IMR-90 (cell line): ENCODE results near the gene AHNAK. TPM values are rescaled to one million over a fixed set of nuclear protein-coding genes. Genes with fewer than 3 reads are reported as not detected.

Experiments used
- ATAC-seq: fragments of 200-7000 bp; cut with Tn5 transposase; 2 replicates; pipeline ENCODE4 v1.9.1; 2020; ENCODE audit warnings: low read depth, mild to moderate bottlenecking, moderate library complexity
- BruUV-seq: library from RNA; stranded (reverse); fragments of 400-500 nt; replicated peaks from 2 replicates; lab custom pipeline; 2021; lab: Mats Ljungman, UMichigan
- CTCF ChIA-PET: fragments of 300-600 bp; formaldehyde crosslinking; extraction: SDS; loops from one replicate; lab custom pipeline; 2021; ENCODE audit warnings: antibody characterized with exemption; lab: Yijun Ruan, JAX
- POLR2A ChIA-PET: fragments of 300-600 bp; sonication (Branson Sonifier 250); formaldehyde crosslinking; loops from one replicate; lab custom pipeline; 2022; ENCODE audit warnings: antibody characterized with exemption; ENCODE audit not compliant: unreplicated experiment; lab: Charles Lee
- DNase-seq: peaks from one replicate; pipeline ENCODE4 v3.0.0; 2013
- H2AFZ ChIP-seq: replicated peaks from 2 replicates; pipeline ENCODE3; 2013; ENCODE audit warnings: low read length, mild to moderate bottlenecking; ENCODE audit not compliant: poor library complexity
- H2AK5ac ChIP-seq: 2 replicates; pipeline ENCODE4 v1.6.1; 2013; ENCODE audit warnings: low read depth, low read length, inconsistent platforms
- H2AK9ac ChIP-seq: replicated peaks from 2 replicates; pipeline ENCODE3; 2013; ENCODE audit warnings: mild to moderate bottlenecking, low read depth, low read length, moderate library complexity; ENCODE audit not compliant: poor library complexity
- H2BK120ac ChIP-seq: 2 replicates; pipeline ENCODE4 v1.6.1; 2013; ENCODE audit warnings: low read depth, low read length, inconsistent platforms
- H2BK15ac ChIP-seq: 3 replicates; pipeline ENCODE4 v1.6.1; 2013; ENCODE audit warnings: low read depth, low read length, inconsistent platforms
- H2BK20ac ChIP-seq: 2 replicates; pipeline ENCODE4 v1.6.1; 2013; ENCODE audit warnings: low read depth, mild to moderate bottlenecking, inconsistent platforms, low read length, moderate library complexity
- H2BK5ac ChIP-seq: 2 replicates; pipeline ENCODE4 v1.6.1; 2013; ENCODE audit warnings: mild to moderate bottlenecking, low read depth, low read length, inconsistent platforms; ENCODE audit not compliant: poor library complexity, severe bottlenecking
- H3K14ac ChIP-seq: replicated peaks from 2 replicates; pipeline ENCODE4 v1.6.1; 2013; ENCODE audit warnings: low read depth, low read length, inconsistent platforms
- H3K18ac ChIP-seq: 2 replicates; pipeline ENCODE4 v1.6.1; 2013; ENCODE audit warnings: low read depth, low read length, control low read depth
- H3K23ac ChIP-seq: 2 replicates; pipeline ENCODE4 v1.6.1; 2013; ENCODE audit warnings: low read depth, low read length, inconsistent platforms
- H3K27ac ChIP-seq: 2 replicates; pipeline ENCODE4 v1.5.1; 2013; ENCODE audit warnings: mild to moderate bottlenecking, control low read depth, low read length; ENCODE audit not compliant: insufficient read depth
- H3K27me3 ChIP-seq: 2 replicates; pipeline ENCODE4 v1.6.1; 2013; ENCODE audit warnings: low read length; ENCODE audit not compliant: control insufficient read depth, insufficient read depth
- H3K36me3 ChIP-seq: 2 replicates; pipeline ENCODE4 v1.6.1; 2013; ENCODE audit warnings: low read length, mixed read lengths; ENCODE audit not compliant: control insufficient read depth, insufficient read depth
- H3K4ac ChIP-seq: 2 replicates; pipeline ENCODE4 v1.6.1; 2013; ENCODE audit warnings: low read depth, low read length, inconsistent platforms
- H3K4me1 ChIP-seq: 2 replicates; pipeline ENCODE4 v1.6.1; 2013; ENCODE audit warnings: low read length, mixed read lengths; ENCODE audit not compliant: control insufficient read depth, insufficient read depth
- H3K4me2 ChIP-seq: 2 replicates; pipeline ENCODE4 v1.6.1; 2013; ENCODE audit warnings: low read depth, mild to moderate bottlenecking, control low read depth, low read length, moderate library complexity
- H3K4me3 ChIP-seq: 2 replicates; pipeline ENCODE4 v1.5.1; 2013; ENCODE audit warnings: low read depth, mild to moderate bottlenecking, control low read depth, low read length, moderate library complexity; ENCODE audit not compliant: insufficient read depth
- H3K56ac ChIP-seq: 2 replicates; pipeline ENCODE4 v1.6.1; 2013; ENCODE audit warnings: low read length, inconsistent platforms; ENCODE audit not compliant: insufficient read depth; ENCODE audit errors: extremely low read depth
- H3K79me1 ChIP-seq, 2 experiments: 2 replicates each; pipeline ENCODE4 v1.6.1; 2013; ENCODE audit warnings: low read length in 2 of 2, inconsistent platforms in 1 of 2, low read depth in 1 of 2
- H3K9ac ChIP-seq: 2 replicates; pipeline ENCODE4 v1.6.1; 2013; ENCODE audit warnings: low read depth, low read length, control low read depth
- H3K9me1 ChIP-seq: 2 replicates; pipeline ENCODE4 v1.6.1; 2013; ENCODE audit warnings: low read length, inconsistent platforms; ENCODE audit not compliant: insufficient read depth
- H3K9me3 ChIP-seq: 2 replicates; pipeline ENCODE4 v1.6.1; 2013; ENCODE audit warnings: low read length; ENCODE audit not compliant: control insufficient read depth, insufficient read depth
- H4K20me1 ChIP-seq: 2 replicates; pipeline ENCODE4 v1.6.1; 2013; ENCODE audit warnings: low read length, inconsistent platforms; ENCODE audit not compliant: insufficient read depth
- H4K5ac ChIP-seq: 2 replicates; pipeline ENCODE4 v1.6.1; 2013; ENCODE audit warnings: mild to moderate bottlenecking, low read depth, low read length, control low read depth
- H4K8ac ChIP-seq, 2 experiments: 2 replicates each; pipeline ENCODE4 v1.6.1; 2013; ENCODE audit warnings: low read depth in 2 of 2, low read length in 2 of 2, control low read depth in 1 of 2, inconsistent platforms in 1 of 2
- H4K91ac ChIP-seq: 2 replicates; pipeline ENCODE4 v1.6.1; 2013; ENCODE audit warnings: low read depth, low read length, inconsistent platforms; ENCODE audit not compliant: insufficient read depth
- FOS ChIP-seq: fragments of 150-350 bp; IDR thresholded peaks from 2 replicates; pipeline ENCODE4 v1.6.1; 2016; ENCODE audit warnings: low read depth, low read length
- POLR2A ChIP-seq: IDR thresholded peaks from 2 replicates; pipeline ENCODE4 v1.6.1; 2012; ENCODE audit warnings: mild to moderate bottlenecking, low read depth, low read length
- WGBS, 2 experiments: methylation state at CpG; one replicate each; pipeline versions ENCODE4 v1.1.5 to v1.1.7; 2013; ENCODE audit warnings: missing lambda C conversion rate in 2 of 2; ENCODE audit not compliant: insufficient read length in 1 of 2; ENCODE audit errors: extremely low coverage in 2 of 2; 5-methylcytosine and 5-hydroxymethylcytosine counted together
- dilution Hi-C: fragments of 300-500 bp; cut with HindIII; formaldehyde crosslinking; loops from one replicate; pipeline ENCODE4 v1.14.3; 2018; ENCODE audit warnings: low sequenced_read_pairs; ENCODE audit not compliant: unreplicated experiment
- in situ Hi-C: fragments of 300-500 bp; cut with MboI; formaldehyde crosslinking; loops from 3 replicates; pipeline ENCODE4 v1.14.3; 2019; ENCODE audit warnings: low sequenced_read_pairs, inconsistent platforms, mixed read lengths
- intact Hi-C: fragments of 100-400 bp; cut with micrococcal nuclease; formaldehyde crosslinking; loops from 2 replicates; pipeline ENCODE4 v1.10.0; 2022
- polyA plus RNA-seq, 3 experiments: library from polyadenylated mRNA; depleted of rRNA; stranded (reverse); fragments of >200 nt; gene quantifications; 2 replicates each; pipeline ENCODE4 v1.2.3, GENCODE V29; 2012; ENCODE audit warnings: low replicate concordance in 1 of 3
- total RNA-seq: library from RNA; depleted of rRNA; stranded (reverse); fragments of >200 nt; gene quantifications from 2 replicates; pipeline ENCODE4 v1.2.3, GENCODE V29; 2012
- TF ChIP-seq, protein P1 (sequence below): conservative IDR thresholded peaks from 2 replicates; pipeline ENCODE4 v1.5.1; 2012; ENCODE audit warnings: mild to moderate bottlenecking, low read depth, low read length, improper control_type of control experiment

AHNAK gene
- total and polyA plus RNA-seq, 2 of the 4 experiments (the other 2 are of a cell fraction), result 95.1 to 695 TPM

DNA sequence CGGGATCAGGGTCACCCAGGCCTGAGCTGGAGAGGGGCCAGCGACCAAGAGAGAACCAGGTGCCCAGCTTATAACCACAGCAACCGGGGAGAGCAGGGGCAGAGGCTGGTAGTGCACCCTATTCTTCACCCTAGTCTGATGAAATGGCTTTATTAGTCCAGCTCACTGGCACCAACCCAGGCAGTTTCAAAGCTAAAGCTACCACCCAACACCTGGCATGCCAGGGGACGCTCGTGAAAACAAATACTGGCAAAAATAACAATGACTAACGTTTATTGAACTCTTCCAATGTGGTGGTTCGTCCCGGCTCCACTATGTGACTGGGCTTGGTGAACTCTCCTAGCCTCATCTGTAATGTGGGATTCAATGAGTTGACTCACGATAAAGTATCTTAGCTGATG, 97.2 kb downstream of the AHNAK start:
- H2AK5ac ChIP-seq, result no peak overlapping the region
- H3K9ac ChIP-seq, result no peak overlapping the region
- peaks cover 11% of the 10 kb centered on the region for H3K9me1 ChIP-seq
- dilution Hi-C loops (no loop called here), in situ Hi-C loops (no loop called here), intact Hi-C loops (no loop called here)
- H3K4me2 ChIP-seq, result no peak overlapping the region
- H2AFZ ChIP-seq, result no peak overlapping the region
- H2BK5ac ChIP-seq, result no peak overlapping the region
- ATAC-seq (no peak), DNase-seq (no peak)
- no peak overlapping the region for H3K4ac ChIP-seq
- ChIA-PET POLR2A (no interaction called here), CTCF (no interaction called here)
- H3K79me1 ChIP-seq, result peaks cover 0 to 6% of the 10 kb centered on the region in 2 experiments; a peak in 2 of 4 replicates
- no TSS peak for BruUV-seq
- H4K5ac ChIP-seq, result no peak overlapping the region
- WGBS, 2 experiments, result 86% methylated on average over 4 of the region's 9 CpGs; no CpG with 5 or more reads in 1 of the 2 experiments
- H3K4me3 ChIP-seq, result no peak overlapping the region
- H2BK20ac ChIP-seq, result no peak overlapping the region
- no peak overlapping the region for H3K14ac ChIP-seq
- no peak overlapping the region for H2AK9ac ChIP-seq
- H4K20me1 ChIP-seq, result no peaks in the 10 kb centered on the region
- TF ChIP-seq FOS (no peak), POLR2A (no peak)
- TF ChIP-seq, protein P1, sequence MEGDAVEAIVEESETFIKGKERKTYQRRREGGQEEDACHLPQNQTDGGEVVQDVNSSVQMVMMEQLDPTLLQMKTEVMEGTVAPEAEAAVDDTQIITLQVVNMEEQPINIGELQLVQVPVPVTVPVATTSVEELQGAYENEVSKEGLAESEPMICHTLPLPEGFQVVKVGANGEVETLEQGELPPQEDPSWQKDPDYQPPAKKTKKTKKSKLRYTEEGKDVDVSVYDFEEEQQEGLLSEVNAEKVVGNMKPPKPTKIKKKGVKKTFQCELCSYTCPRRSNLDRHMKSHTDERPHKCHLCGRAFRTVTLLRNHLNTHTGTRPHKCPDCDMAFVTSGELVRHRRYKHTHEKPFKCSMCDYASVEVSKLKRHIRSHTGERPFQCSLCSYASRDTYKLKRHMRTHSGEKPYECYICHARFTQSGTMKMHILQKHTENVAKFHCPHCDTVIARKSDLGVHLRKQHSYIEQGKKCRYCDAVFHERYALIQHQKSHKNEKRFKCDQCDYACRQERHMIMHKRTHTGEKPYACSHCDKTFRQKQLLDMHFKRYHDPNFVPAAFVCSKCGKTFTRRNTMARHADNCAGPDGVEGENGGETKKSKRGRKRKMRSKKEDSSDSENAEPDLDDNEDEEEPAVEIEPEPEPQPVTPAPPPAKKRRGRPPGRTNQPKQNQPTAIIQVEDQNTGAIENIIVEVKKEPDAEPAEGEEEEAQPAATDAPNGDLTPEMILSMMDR, result no peak
- H4K8ac ChIP-seq, result no peak overlapping the region
- H3K23ac ChIP-seq, result no peak overlapping the region
- no peak overlapping the region for H3K18ac ChIP-seq
- H3K9me3 ChIP-seq, result no peaks in the 10 kb centered on the region
- no peak overlapping the region for H3K56ac ChIP-seq
- no peak overlapping the region for H2BK120ac ChIP-seq
- no peak overlapping the region for H3K27ac ChIP-seq
- no peak overlapping the region for H4K91ac ChIP-seq
- no peaks in the 10 kb centered on the region for H3K27me3 ChIP-seq
- peaks cover 9% of the 10 kb centered on the region for H3K4me1 ChIP-seq
- no peak overlapping the region for H2BK15ac ChIP-seq
- H3K36me3 ChIP-seq, result no peaks in the 10 kb centered on the region
